BLaER1 (cell line): ENCODE results near the gene BRD2.

Experiments
- H3K27ac ChIP-seq: shearing (Covaris generic); formaldehyde crosslinking; 2 replicates; pipeline ENCODE4 v1.8.1; 2022
- H3K27me3 ChIP-seq: shearing (Covaris generic); formaldehyde crosslinking; 2 replicates; pipeline ENCODE4 v1.8.1; 2022
- H3K36me3 ChIP-seq: shearing (Covaris generic); formaldehyde crosslinking; 2 replicates; pipeline ENCODE4 v1.8.1; 2022
- H3K4me1 ChIP-seq: shearing (Covaris generic); formaldehyde crosslinking; 2 replicates; pipeline ENCODE4 v1.8.1; 2022
- H3K4me2 ChIP-seq: shearing (Covaris generic); formaldehyde crosslinking; 2 replicates; pipeline ENCODE4 v1.8.1; 2022
- H3K4me3 ChIP-seq: shearing (Covaris generic); formaldehyde crosslinking; 2 replicates; pipeline ENCODE4 v1.8.1; 2022
- H3K9ac ChIP-seq: shearing (Covaris generic); formaldehyde crosslinking; 2 replicates; pipeline ENCODE4 v1.8.1; 2022
- H3K9me3 ChIP-seq: shearing (Covaris generic); formaldehyde crosslinking; 2 replicates; pipeline ENCODE4 v1.8.1; 2022
- H4K20me1 ChIP-seq: shearing (Covaris generic); formaldehyde crosslinking; 2 replicates; pipeline ENCODE4 v1.8.1; 2022
- Cebpa-rat ChIP-seq: shearing (Covaris generic); IDR thresholded peaks from 2 replicates; pipeline ENCODE4 v1.8.1; 2022

BRD2 gene

GRCh38 chr6:32956176-32956575 lies 12.2 kb upstream of the BRD2 start:
- H4K20me1 ChIP-seq: no peaks in the 10 kb centered on the region
- H3K4me1 ChIP-seq: peaks cover 49% of the 10 kb centered on the region
- H3K36me3 ChIP-seq: no peaks in the 10 kb centered on the region
- no peak overlapping the region for H3K27ac ChIP-seq
- TF ChIP-seq Cebpa-rat: no peak
- H3K9ac ChIP-seq: no peak overlapping the region
- H3K4me3 ChIP-seq: no peak overlapping the region
- peak overlapping the region; percentile 49 for H3K4me2 ChIP-seq
- H3K9me3 ChIP-seq: no peaks in the 10 kb centered on the region
- H3K27me3 ChIP-seq: no peaks in the 10 kb centered on the region

GRCh38 chr6:32960563-32960962 lies 7.8 kb upstream of the BRD2 start:
- H3K4me2 ChIP-seq: no peak overlapping the region
- TF ChIP-seq Cebpa-rat: no peak
- H3K27ac ChIP-seq: no peak overlapping the region
- H3K27me3 ChIP-seq: no peaks in the 10 kb centered on the region
- no peaks in the 10 kb centered on the region for H4K20me1 ChIP-seq
- no peaks in the 10 kb centered on the region for H3K9me3 ChIP-seq
- H3K4me1 ChIP-seq: peaks cover 25% of the 10 kb centered on the region
- no peaks in the 10 kb centered on the region for H3K36me3 ChIP-seq
- H3K4me3 ChIP-seq: no peak overlapping the region
- H3K9ac ChIP-seq: no peak overlapping the region

GRCh38 chr6:32962213-32962826 lies 6.1 kb upstream of the BRD2 start:
- Histone ChIP-seq H3K4me2 (no peak overlapping the region), H3K9ac (no peak overlapping the region), H3K9me3 (no peaks in the 10 kb centered on the region), H3K4me1 (peaks cover 31% of the 10 kb centered on the region), H4K20me1 (no peaks in the 10 kb centered on the region), H3K27me3 (no peaks in the 10 kb centered on the region), H3K27ac (no peak overlapping the region), H3K4me3 (no peak overlapping the region), H3K36me3 (no peaks in the 10 kb centered on the region)
- TF ChIP-seq Cebpa-rat: no peak

- H3K9ac ChIP-seq: no peak overlapping the region
- H4K20me1 ChIP-seq: no peaks in the 10 kb centered on the region
- no peak overlapping the region for H3K27ac ChIP-seq
- TF ChIP-seq Cebpa-rat: no peak
- H3K4me1 ChIP-seq: peaks cover 33% of the 10 kb centered on the region
- H3K27me3 ChIP-seq: no peaks in the 10 kb centered on the region
- no peaks in the 10 kb centered on the region for H3K36me3 ChIP-seq
- no peaks in the 10 kb centered on the region for H3K9me3 ChIP-seq
- H3K4me3 ChIP-seq: no peak overlapping the region
- H3K4me2 ChIP-seq: no peak overlapping the region
Measured at GRCh38 chr6:32963866-32964265, 4.5 kb upstream of the BRD2 start.

- H3K4me1 ChIP-seq: peaks cover 33% of the 10 kb centered on the region
- no peak for TF ChIP-seq Cebpa-rat
- no peaks in the 10 kb centered on the region for H3K9me3 ChIP-seq
- no peaks in the 10 kb centered on the region for H4K20me1 ChIP-seq
- no peaks in the 10 kb centered on the region for H3K36me3 ChIP-seq
- no peaks in the 10 kb centered on the region for H3K27me3 ChIP-seq
- no peak overlapping the region for H3K9ac ChIP-seq
- no peak overlapping the region for H3K27ac ChIP-seq
- H3K4me2 ChIP-seq: no peak overlapping the region
- H3K4me3 ChIP-seq: no peak overlapping the region
Measured at GRCh38 chr6:32964776-32965175, 3.6 kb upstream of the BRD2 start.

- Histone ChIP-seq H3K9me3 (no peaks in the 10 kb centered on the region), H3K4me3 (peak overlapping the region; percentile 87), H3K36me3 (peaks cover 2% of the 10 kb centered on the region), H3K4me2 (peak overlapping the region; percentile 87), H3K9ac (peak overlapping the region; percentile 99), H3K27ac (peak overlapping the region; percentile 100), H3K27me3 (no peaks in the 10 kb centered on the region), H3K4me1 (peaks cover 29% of the 10 kb centered on the region), H4K20me1 (peaks cover 3% of the 10 kb centered on the region)
- TF ChIP-seq Cebpa-rat: no peak
Measured at GRCh38 chr6:32967151-32968091, 973 bp upstream of the BRD2 start.

GRCh38 chr6:32968867-32969684 lies 682 bp downstream of the BRD2 start:
- Histone ChIP-seq H3K27ac (peak overlapping the region; percentile 100), H3K36me3 (peaks cover 19% of the 10 kb centered on the region), H3K9ac (peak overlapping the region; percentile 99), H4K20me1 (peaks cover 20% of the 10 kb centered on the region), H3K4me2 (peak overlapping the region; percentile 87), H3K4me3 (peak overlapping the region; percentile 87), H3K4me1 (peaks cover 23% of the 10 kb centered on the region), H3K9me3 (no peaks in the 10 kb centered on the region; the same call in 1 of the 2 replicates), H3K27me3 (no peaks in the 10 kb centered on the region)
- TF ChIP-seq Cebpa-rat: no peak

- TF ChIP-seq Cebpa-rat: no peak
- Histone ChIP-seq H3K4me3 (peak overlapping the region; percentile 87), H3K4me2 (peak overlapping the region; percentile 87), H3K36me3 (peaks cover 26% of the 10 kb centered on the region), H3K27me3 (no peaks in the 10 kb centered on the region), H4K20me1 (peaks cover 27% of the 10 kb centered on the region), H3K27ac (peak overlapping the region; percentile 100), H3K4me1 (peaks cover 27% of the 10 kb centered on the region), H3K9ac (peak overlapping the region; percentile 99), H3K9me3 (no peaks in the 10 kb centered on the region; the same call in 1 of the 2 replicates)
Measured at GRCh38 chr6:32969685-32970412, 1.5 kb downstream of the BRD2 start.
